DND-41 (cell line): Measurements from ENCODE around the gene VEGFA.
A peak's percentile ranks its signal among the peaks of the same experiment; 100 is the strongest.

Source experiments
- ATAC-seq: fragments of 200-7000 bp; cut with Tn5 transposase; 3 replicates; pipeline ENCODE4 v1.9.1; 2021; ENCODE audit warnings: low read depth; ENCODE audit not compliant: insufficient read depth
- DNase-seq: peaks from one replicate; pipeline ENCODE4 v3.0.0-alpha.2; 2020
- H2AFZ ChIP-seq: 2 replicates; pipeline ENCODE4 v1.6.0; 2012; ENCODE audit warnings: low read depth, low read length
- H3K27ac ChIP-seq: 2 replicates; pipeline ENCODE4 v1.5.1; 2012; ENCODE audit warnings: low read length, inconsistent platforms
- H3K27me3 ChIP-seq: fragments of 200-600 bp; sonication (generic); 2 replicates; pipeline ENCODE4 v1.6.0; 2012; ENCODE audit warnings: low read length, mild to moderate bottlenecking, inconsistent platforms; ENCODE audit not compliant: insufficient read depth, poor library complexity
- H3K36me3 ChIP-seq: 2 replicates; pipeline ENCODE4 v1.5.1; 2012; ENCODE audit warnings: low read length, inconsistent platforms; ENCODE audit not compliant: insufficient read depth
- H3K4me1 ChIP-seq: 2 replicates; pipeline ENCODE4 v1.5.1; 2012; ENCODE audit warnings: mild to moderate bottlenecking, low read length; ENCODE audit not compliant: insufficient read depth
- H3K4me2 ChIP-seq: 2 replicates; pipeline ENCODE4 v1.6.0; 2012; ENCODE audit warnings: mild to moderate bottlenecking, moderate library complexity, low read length, inconsistent platforms; ENCODE audit not compliant: insufficient read depth
- H3K4me3 ChIP-seq, 2 experiments: fragments of 200-600 bp in 1 of 2; shearing (Covaris generic) in 1 of 2; 2 replicates each; pipeline ENCODE4 v1.5.1; 2012 to 2016; ENCODE audit warnings: inconsistent platforms in 2 of 2, low read length in 2 of 2, mild to moderate bottlenecking in 2 of 2, low read depth in 1 of 2, moderate library complexity in 1 of 2
- H3K79me2 ChIP-seq: 2 replicates; pipeline ENCODE4 v1.6.0; 2012; ENCODE audit warnings: low read length, inconsistent platforms; ENCODE audit not compliant: insufficient read depth
- H3K9ac ChIP-seq: 2 replicates; pipeline ENCODE4 v1.6.0; 2012; ENCODE audit warnings: low read depth, mild to moderate bottlenecking, inconsistent platforms, low read length, moderate library complexity
- H3K9me3 ChIP-seq: 2 replicates; pipeline ENCODE4 v1.5.1; 2012; ENCODE audit warnings: low read length, moderate library complexity, mild to moderate bottlenecking, inconsistent platforms; ENCODE audit not compliant: insufficient read depth, severe bottlenecking
- H4K20me1 ChIP-seq: 2 replicates; pipeline ENCODE4 v1.6.0; 2012; ENCODE audit warnings: low read length; ENCODE audit not compliant: insufficient read depth
- EZH2 ChIP-seq: IDR thresholded peaks from 3 replicates; pipeline ENCODE4 v1.6.1; 2012; ENCODE audit warnings: borderline replicate concordance, low read depth, mild to moderate bottlenecking, moderate library complexity, low read length, inconsistent platforms; ENCODE audit not compliant: severe bottlenecking
- TF ChIP-seq, protein P1 (sequence below): IDR thresholded peaks from 2 replicates; pipeline ENCODE4 v1.5.1; 2012; ENCODE audit warnings: borderline replicate concordance, low read length, moderate library complexity, mild to moderate bottlenecking; ENCODE audit not compliant: poor library complexity, severe bottlenecking; ENCODE audit errors: extremely low read depth

VEGFA gene

DNA sequence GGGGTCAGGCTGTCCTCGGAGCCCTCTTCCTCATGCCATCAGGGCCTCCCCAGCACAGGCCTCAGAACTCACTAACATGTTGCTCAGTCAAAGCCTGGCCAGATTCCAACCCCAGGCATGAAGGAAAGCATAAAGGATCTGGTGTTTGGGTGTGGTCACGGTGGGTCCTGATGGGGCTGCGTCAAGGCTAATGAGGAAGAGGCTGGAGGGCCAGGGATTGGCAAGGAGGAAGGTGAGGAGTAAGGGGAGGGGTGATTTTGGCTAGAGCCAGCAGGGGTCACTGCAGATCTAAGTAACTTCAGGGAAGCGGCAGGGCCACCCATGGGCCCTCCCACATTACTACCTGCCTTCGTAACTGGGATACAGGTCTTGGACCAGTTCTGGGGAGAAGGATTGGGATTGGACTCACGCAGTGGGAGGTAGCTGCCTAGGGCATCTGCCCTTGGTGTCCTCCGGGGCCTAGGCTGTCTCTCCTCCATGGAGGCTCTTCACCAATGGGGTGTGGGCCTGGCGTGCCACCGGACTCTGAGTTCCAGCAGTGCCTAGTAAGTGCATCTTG is 46.2 kb upstream of the VEGFA start:
- no peak overlapping the region for H2AFZ ChIP-seq
- H3K4me2 ChIP-seq = no peak overlapping the region
- H3K27me3 ChIP-seq = peaks cover 17% of the 10 kb centered on the region
- no peaks in the 10 kb centered on the region for H3K79me2 ChIP-seq
- peak; percentile 71 for DNase-seq
- no peak for TF ChIP-seq EZH2
- TF ChIP-seq, protein P1, sequence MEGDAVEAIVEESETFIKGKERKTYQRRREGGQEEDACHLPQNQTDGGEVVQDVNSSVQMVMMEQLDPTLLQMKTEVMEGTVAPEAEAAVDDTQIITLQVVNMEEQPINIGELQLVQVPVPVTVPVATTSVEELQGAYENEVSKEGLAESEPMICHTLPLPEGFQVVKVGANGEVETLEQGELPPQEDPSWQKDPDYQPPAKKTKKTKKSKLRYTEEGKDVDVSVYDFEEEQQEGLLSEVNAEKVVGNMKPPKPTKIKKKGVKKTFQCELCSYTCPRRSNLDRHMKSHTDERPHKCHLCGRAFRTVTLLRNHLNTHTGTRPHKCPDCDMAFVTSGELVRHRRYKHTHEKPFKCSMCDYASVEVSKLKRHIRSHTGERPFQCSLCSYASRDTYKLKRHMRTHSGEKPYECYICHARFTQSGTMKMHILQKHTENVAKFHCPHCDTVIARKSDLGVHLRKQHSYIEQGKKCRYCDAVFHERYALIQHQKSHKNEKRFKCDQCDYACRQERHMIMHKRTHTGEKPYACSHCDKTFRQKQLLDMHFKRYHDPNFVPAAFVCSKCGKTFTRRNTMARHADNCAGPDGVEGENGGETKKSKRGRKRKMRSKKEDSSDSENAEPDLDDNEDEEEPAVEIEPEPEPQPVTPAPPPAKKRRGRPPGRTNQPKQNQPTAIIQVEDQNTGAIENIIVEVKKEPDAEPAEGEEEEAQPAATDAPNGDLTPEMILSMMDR = peak; percentile 82
- H3K9ac ChIP-seq = no peak overlapping the region
- no peak overlapping the region for H3K4me3 ChIP-seq
- H3K9me3 ChIP-seq = no peaks in the 10 kb centered on the region
- H3K4me1 ChIP-seq = peaks cover 23% of the 10 kb centered on the region
- no peak overlapping the region for H3K27ac ChIP-seq
- no peaks in the 10 kb centered on the region for H3K36me3 ChIP-seq
- peaks cover 23% of the 10 kb centered on the region for H4K20me1 ChIP-seq
- peak; percentile 53 for ATAC-seq

DNA sequence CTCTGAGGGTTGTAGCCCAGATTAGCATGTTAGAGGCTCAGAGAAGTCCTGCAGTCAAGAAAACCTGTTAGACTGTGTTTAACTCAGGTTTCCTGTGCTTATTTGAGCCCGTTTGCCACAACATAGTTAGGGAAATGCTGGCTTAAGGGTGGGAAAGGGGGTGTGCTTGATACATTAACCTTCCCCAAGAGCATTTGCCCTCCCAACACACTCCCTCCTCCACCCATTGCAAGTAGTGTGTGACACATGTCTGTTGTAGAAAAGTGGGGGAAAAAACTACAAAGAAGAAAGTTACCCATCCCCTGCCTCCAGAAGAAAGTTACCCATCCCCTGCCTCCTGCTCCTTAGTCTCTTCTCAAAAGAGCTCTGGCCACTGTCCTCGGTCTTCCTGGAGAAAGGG is 45.7 kb upstream of the VEGFA start:
- TF ChIP-seq, protein P1 = no peak
- TF ChIP-seq EZH2 = no peak
- peaks cover 17% of the 10 kb centered on the region for H3K27me3 ChIP-seq
- no peak for ATAC-seq
- peaks cover 23% of the 10 kb centered on the region for H4K20me1 ChIP-seq
- no peak for DNase-seq
- no peak overlapping the region for H3K9ac ChIP-seq
- H3K4me2 ChIP-seq = peak overlapping the region; percentile 45; the same call in 1 of the 2 replicates
- H3K4me1 ChIP-seq = peaks cover 23% of the 10 kb centered on the region
- H3K36me3 ChIP-seq = no peaks in the 10 kb centered on the region
- no peaks in the 10 kb centered on the region for H3K79me2 ChIP-seq
- H3K9me3 ChIP-seq = no peaks in the 10 kb centered on the region
- no peak overlapping the region for H3K4me3 ChIP-seq
- no peak overlapping the region for H2AFZ ChIP-seq
- H3K27ac ChIP-seq = no peak overlapping the region

DNA sequence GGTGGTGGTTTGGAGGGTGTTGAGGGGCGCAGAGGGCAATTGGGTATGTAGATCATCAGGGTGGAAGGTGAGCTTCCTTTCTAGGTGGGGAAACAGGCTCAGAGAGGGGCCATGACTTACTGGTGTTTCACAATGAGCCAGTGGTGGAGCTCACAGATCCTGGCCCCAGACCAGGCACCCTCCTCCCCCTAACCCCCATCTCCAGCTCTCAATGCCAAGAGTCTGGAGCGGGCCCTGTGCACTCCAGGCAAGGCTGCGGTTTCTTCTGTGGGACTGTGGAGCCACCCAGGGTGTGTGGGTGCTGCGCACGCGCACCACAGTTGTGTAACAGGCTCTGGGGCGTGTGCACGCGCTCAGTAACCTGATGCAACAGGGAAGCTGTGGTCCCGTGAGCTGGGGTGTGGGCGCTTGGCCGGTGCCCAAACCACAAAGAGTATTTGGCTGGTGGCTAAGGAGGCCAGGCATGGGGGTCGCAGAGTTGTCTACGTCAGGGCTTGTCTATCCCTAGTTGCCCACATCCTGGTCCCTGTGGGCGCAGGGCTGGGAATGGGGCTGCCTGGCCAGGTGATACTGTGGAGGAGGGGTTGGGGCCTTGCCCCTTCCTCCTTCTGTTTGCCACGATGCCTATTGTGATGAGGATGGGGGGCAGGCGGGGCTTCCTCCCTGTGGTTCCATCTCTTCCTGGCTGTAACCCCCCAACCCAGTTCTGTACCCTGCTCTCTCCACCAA is 44.9 kb upstream of the VEGFA start:
- Histone ChIP-seq H3K9me3 (peaks cover 3% of the 10 kb centered on the region), H4K20me1 (peaks cover 20% of the 10 kb centered on the region), H3K79me2 (no peaks in the 10 kb centered on the region), H3K4me2 (peak overlapping the region; percentile 45), H3K9ac (no peak overlapping the region), H3K4me3 (peak overlapping the region in 1 of 2 experiments; percentile 8; a peak in 1 of 4 replicates), H2AFZ (no peak overlapping the region), H3K27ac (no peak overlapping the region), H3K27me3 (peaks cover 11% of the 10 kb centered on the region), H3K4me1 (peaks cover 23% of the 10 kb centered on the region), H3K36me3 (no peaks in the 10 kb centered on the region)
- peak; percentile 94 for DNase-seq
- ATAC-seq = peak; percentile 87
- TF ChIP-seq, protein P1 = peak; percentile 10
- no peak for TF ChIP-seq EZH2
